ENCODE measurements around the gene PRKCSH.

- TF ChIP-seq RCOR1 (IDR thresholded peaks at IDR 0.05; ENCODE audit: low read length) (no peak), CTCF (IDR thresholded peaks at IDR 0.05) (no peak), SMC3 (IDR thresholded peaks at IDR 0.05; ENCODE audit: low read depth, low read length) (no peak), MXI1 (IDR thresholded peaks at IDR 0.05; ENCODE audit: low read depth, low read length) (no peak), USF1 (IDR thresholded peaks at IDR 0.05; ENCODE audit: borderline replicate concordance, low read depth) (no peak), TCF12 (IDR thresholded peaks at IDR 0.05) (no peak), YY1 (IDR thresholded peaks at IDR 0.05; ENCODE audit: low read depth) (no peak), TAF1 (IDR thresholded peaks at IDR 0.05; ENCODE audit: borderline replicate concordance, low read depth, low read length) (no peak)
Measured at GRCh38 chr19:11400798-11401197, 34.6 kb upstream of the PRKCSH start.

Measured in SK-N-SH (cell line).